HG03575 (cell line): ENCODE results near the gene MAPKAPK5.

Source experiments
- ATAC-seq: cut with Tn5 transposase; IDR thresholded peaks from one replicate; pipeline ENCODE4 v1.9.1; 2021; ENCODE audit not compliant: unreplicated experiment, insufficient number of reproducible peaks, low FRiP score; ENCODE audit errors: extremely low read depth

MAPKAPK5 gene

DNA sequence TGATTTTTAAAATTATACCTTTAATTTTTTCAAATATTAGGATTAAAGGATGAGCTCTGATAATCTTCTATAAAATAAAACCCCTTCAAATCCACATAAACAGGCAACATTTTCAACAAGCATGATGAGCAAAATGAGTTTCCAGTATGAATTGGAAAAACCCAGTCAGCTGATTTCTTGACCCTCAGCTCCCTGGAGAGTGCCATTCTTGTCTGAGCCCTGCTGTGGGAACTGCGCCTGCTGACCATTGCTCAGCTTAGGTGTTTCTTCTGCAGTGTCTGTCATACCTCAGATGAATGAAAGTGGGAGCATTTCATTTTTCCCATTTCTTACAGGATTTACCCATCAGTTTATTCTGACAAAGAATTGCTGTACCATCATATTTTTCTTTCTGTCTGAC, 27.6 kb downstream of the MAPKAPK5 start:
- no peak for ATAC-seq

DNA sequence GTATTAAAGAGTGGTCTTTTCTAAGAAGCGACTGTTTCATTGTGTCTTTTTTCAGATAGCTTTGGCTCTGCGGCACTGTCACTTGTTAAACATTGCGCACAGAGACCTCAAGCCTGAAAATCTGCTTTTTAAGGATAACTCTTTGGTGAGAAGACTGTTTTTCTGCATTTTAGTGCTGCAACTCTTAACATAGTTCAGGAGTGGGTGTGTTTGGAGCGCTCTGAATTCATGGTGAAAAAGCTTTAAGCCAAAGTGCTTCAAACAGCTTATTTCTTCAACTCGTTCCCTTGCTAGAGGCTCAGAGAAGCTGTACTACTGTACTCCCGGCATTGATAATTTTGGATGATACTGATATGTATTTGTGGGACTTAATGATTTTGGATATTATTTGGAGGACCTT, 28.2 kb downstream of the MAPKAPK5 start:
- no peak for ATAC-seq

DNA sequence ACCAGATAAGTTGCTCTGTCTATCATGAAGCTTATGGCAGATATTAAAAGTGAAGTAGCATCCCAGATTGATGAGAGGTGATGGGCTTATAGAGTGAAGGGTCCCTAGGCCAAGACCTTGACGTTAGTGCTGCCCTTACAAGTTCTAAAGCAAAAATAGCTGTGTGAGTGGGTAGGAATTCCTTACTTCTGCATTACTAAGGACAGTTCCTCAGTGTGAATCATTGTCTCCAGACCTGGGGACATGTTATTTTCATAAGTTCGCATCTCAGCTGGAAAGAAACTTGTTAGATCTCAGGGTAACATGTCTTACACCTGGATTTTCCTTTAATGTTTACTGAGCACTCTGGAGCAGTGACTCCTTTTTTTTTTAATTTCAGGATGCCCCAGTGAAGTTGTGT, 28.7 kb downstream of the MAPKAPK5 start:
- ATAC-seq = no peak

DNA sequence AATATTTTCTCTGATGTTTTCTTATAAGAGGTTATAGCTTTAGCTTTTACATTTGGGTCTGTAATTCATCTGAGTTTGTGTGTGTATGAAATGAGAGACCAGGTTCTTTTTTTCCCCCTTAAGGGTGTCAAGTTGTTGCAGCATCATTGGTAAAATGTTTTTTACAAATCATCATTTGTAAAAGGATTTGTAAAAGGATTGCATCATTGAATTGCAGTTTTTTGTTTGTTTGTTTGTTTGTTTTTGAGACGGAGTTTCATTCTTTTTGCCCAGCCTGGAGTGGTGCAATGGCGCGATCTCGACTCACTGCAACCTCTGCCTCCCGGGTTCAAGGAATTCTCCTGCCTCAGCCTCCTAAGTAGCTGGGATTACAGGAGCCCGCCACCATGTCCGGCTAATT, 31.1 kb downstream of the MAPKAPK5 start:
- ATAC-seq = no peak

- ATAC-seq = no peak
These were observed 39.7 kb downstream of the MAPKAPK5 start for GRCh38 chr12:111881716-111882115.

DNA sequence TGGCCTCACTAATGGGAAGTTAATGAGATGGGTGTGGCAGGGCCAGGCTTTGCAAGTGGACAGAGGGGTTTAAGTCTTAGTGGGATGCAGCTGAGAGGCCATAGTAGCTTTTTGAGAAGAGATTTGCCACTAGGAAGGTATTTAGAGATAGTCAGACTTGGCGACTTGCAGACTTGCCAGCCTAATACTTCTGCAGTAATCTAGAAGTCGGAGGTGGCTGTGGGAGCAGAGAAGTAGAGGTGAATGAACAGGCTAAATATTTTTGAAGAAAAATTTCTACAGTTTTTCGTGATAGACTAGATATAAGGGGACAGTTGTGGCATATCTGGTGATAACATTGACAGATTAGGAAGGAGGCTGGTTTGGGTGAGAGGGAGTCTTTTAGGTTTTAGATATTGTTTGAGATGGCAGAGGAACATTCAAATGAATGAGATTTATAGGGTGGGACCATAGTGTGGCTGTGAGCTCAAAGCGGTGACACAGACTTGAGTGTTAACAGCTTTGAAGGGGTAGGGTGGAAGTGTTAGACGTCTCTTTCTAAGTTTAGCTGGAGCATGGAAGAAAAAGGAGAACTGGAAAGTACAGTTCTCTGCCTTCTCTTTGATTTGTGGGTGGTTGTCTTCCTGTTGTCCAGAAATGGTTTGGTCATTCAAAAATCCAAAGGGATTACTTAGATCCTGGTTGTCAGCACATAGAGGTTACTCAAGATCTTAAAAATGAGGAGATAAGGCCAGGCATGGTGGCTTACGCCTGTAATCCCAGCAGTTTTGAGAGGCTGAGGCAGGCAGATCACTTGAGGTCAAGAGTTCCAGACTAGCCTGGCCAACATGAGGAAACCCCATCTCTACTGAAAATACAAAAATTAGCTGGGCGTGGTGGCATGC, 44.9 kb downstream of the MAPKAPK5 start:
- no peak for ATAC-seq

DNA sequence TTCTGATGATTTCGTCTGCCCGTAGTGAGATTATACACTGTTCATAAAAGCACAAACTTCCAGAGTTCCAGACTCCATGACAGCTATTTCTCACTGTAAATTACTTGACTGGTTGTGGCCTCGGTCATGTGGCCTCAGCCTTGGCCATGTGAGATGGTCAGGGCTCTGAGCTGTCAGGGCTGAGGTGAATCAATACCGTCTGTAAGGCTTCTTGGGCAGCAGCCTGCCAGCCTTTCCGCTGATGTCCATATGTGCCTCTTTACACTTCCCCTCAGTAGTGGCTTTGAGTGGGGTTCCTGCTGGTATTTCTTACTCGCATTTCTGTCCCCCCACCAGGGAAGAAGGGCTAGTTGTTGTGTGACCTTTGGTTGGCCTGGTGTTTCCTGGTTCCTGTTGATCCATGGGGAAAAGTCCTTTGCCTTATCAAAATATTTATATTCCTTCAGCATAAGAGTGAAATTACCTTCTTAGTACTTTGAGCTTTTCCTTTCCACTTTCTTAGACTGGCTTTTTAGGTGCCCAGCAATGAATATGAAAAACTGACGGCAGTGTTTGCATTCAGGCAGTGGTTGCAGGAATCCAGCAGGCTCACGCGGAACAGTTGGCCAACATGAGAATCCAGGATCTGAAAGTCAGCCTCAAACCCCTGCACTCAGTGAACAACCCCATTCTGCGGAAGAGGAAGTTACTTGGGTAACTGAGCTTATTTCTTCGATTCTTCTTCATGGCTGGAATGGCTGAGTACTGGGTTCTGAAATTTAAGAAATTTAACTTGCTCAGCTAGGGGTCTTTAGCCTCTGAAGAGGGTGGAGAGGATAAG, 46.1 kb downstream of the MAPKAPK5 start:
- no peak for ATAC-seq

DNA sequence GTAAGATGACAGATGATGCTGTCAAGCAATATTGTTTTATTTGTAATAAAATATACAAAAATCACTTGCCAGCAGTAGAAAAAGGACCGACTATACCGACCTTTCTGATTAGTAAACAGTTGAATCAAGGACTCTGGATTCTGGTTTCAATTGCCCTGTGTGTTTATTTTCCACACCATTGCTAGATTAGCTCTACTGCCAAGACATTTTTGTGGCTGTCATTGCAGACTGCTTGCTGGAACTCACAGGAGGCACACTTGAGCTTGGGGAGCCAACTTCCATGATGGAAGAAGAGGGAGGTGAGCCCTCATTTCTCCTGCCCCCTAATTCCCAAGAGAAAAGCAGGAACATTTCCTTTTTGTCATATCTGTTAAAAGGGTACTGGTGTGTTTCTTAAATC, 51.3 kb downstream of the MAPKAPK5 start:
- no peak for ATAC-seq

DNA sequence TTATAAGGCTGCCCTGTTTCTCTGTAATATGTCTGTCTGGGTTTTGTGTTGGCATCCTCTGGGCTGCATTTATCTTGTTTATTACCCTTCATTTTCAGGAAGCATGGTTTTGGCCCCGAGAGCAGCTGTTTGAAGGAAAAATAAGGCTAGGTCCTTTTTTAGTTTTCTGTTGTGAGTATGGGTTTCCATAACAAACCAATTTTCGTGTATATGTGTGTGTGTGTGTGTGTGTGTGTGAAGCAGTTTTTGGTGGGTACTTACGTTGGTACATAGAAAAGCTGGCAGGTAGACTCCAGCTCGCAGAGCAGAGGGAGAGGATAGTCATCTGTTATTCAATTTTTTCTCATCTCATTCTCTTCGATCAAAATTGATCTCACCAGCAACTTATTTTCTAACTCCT, 52.5 kb downstream of the MAPKAPK5 start:
- no peak for ATAC-seq

DNA sequence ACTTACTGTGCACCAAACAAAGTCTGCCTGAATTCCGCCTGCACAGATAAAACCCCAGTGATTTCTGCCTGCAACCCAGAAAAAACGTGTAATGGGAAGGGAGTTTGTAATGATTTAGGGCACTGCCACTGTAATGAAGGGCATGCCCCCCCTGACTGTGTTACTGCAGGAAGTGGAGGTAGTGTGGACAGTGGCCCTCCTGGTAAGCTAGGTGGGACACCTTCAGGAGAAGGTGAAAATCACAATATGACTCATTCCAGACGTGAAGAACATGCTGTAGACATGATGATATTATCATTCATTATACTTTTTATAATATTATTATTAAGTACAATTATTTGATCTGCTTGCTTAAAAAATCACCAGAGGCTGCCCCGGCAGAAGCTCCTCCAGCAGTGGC, 59.2 kb downstream of the MAPKAPK5 start:
- ATAC-seq = no peak

- no peak for ATAC-seq
These were observed 62.5 kb downstream of the MAPKAPK5 start for GRCh38 chr12:111904446-111904975.

- ATAC-seq = no peak
These were observed 63.5 kb downstream of the MAPKAPK5 start for GRCh38 chr12:111905502-111905901.

DNA sequence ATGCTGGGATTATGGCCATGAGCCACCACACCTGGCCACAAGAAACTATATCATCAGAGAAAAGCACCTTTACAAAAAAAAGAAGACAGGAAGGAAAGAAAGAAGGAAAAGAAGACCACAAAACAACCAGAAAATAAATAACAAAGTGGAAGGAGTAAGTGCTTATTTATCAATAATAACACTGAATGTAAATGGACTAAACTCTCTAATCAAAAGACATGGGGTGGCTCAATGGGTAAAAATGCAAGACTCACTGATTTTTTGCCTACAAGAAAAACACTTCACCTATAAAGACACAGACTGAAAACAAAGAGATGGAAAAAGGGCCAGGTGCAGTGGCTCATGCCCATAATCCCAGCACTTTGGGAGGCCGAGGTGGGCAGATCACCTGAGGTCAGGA, 65.7 kb downstream of the MAPKAPK5 start:
- no peak for ATAC-seq

DNA sequence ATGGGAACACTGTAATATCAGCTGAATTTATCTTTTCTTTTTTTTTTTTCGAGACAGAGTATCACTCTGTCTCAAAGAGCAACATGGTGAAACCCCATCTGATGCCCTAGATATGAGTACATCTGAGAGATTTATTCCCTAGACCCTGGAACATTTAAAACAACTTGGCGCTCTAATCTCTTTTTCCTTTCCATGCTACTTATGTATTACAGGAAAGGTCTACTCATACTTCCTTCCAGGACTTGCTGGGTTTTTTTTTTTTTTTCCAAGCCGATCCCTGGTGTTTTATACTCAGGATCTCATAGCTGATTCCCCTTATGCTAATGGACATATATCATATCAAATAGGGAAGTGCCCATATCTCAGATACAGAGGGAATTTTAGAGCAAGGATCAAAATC, 83.1 kb downstream of the MAPKAPK5 start:
- no peak for ATAC-seq

DNA sequence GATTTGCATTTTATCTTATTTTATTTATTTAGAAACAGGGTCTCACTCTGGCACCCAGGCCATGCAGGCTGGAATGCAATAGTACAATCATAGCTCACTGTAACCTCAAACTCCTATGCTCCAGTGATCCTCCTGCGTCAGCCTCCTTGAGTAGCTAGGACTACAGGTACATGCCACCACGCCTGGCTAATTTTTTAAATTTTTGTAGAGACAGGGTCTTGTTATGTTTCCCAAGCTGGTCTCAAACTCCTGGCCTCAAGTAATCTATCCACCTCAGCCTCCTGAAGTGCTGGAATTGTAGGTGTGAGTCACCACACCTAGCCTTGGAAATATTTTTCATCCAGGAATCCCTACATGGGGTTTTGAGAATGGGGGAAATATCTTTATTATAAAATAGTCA, 84.6 kb downstream of the MAPKAPK5 start:
- no peak for ATAC-seq

GRCh38 chr12:111927346-111927745, 85.3 kb downstream of the MAPKAPK5 start:
- ATAC-seq = no peak

- no peak for ATAC-seq
These were observed 90.2 kb downstream of the MAPKAPK5 start for GRCh38 chr12:111932241-111932640.

GRCh38 chr12:111936869-111937268, 94.8 kb downstream of the MAPKAPK5 start:
- ATAC-seq = no peak

GRCh38 chr12:111937429-111937828, 95.4 kb downstream of the MAPKAPK5 start:
- ATAC-seq = no peak

DNA sequence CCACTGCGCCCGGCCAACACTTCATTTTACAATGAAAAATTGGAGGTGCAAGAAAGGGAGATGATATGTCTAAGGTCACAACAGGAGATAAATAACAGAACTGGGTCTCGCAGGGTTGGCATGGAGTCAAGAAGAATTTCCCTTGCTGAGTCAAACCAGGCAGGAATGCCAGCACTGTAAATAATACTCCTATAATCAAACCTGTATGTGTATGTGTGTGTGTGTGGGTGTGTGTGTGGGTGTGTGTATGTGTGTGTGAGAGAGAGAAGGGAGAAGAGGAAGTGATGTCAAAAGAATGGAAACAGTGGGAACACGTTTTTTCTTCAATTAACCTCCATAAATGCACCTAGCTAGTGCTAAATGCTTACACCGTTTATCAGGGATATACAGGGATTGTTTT, 100.5 kb downstream of the MAPKAPK5 start:
- no peak for ATAC-seq
